ENCODE measurements around the gene VGLL1.

The VGLL1 gene

DNA sequence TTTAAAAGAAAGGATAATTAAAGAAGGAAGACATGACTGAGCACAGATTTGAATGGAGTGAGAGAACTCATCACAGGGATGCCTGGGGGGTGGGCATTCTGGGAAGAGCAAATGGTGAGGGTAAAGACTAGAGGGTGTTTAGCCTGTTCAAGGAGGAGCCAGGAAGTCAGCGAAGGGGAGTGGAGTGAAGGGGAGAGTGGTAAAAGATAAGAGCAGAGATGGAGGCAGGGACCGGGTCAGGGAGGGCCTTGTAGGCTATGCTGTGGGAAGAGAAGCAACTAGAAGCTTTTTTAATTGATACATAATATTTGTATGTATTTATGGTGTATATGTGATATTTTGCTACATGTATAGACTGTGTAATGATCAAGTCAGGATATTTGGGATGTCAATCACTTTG is 2.2 kb upstream of the VGLL1 start:
- Mint-ChIP-seq H3K27ac (no peak overlapping the region), H3K36me3 (no peaks in the 10 kb centered on the region), H3K4me1 (no peaks in the 10 kb centered on the region), H3K9me3 (no peaks in the 10 kb centered on the region), H3K4me3 (no peak overlapping the region), H3K27me3 (peaks cover 5 to 13% of the 10 kb centered on the region in 2 donors)
- no peak for ATAC-seq (replicated peaks)
- DNase-seq: no peak

- no peak overlapping the region for H3K27ac Mint-ChIP-seq
- no peaks in the 10 kb centered on the region for H3K9me3 Mint-ChIP-seq
- no peaks in the 10 kb centered on the region for H3K36me3 Mint-ChIP-seq
- ATAC-seq (replicated peaks): no peak
- H3K27me3 Mint-ChIP-seq: peaks cover 4 to 5% of the 10 kb centered on the region in 2 donors
- no peaks in the 10 kb centered on the region for H3K4me1 Mint-ChIP-seq
- no peak for DNase-seq
- no peak overlapping the region for H3K4me3 Mint-ChIP-seq
Observed at GRCh38 chrX:136534131-136534530, 2.1 kb downstream of the VGLL1 start.

DNA sequence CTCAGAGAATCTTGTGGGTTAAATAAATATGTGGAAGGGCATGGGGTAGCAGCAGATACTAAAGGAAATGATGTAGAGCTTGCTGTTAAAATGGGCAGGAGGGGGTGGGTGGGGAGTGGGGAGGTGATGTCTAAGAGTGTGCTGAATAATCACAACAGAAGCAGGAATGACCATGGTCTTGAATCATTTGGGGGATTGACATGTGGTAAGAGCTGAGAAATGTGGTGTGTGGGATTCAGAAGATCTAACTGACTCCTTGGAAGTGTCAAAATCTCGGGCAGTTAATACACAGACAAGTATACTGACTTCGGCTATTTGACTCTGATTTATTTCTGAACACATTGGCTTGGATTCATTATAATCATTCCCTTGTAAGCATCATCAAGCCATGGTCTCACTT is 6.8 kb downstream of the VGLL1 start:
- DNase-seq (no peak), ATAC-seq (replicated peaks) (no peak)
- Mint-ChIP-seq H3K9me3 (no peaks in the 10 kb centered on the region), H3K27ac (no peak overlapping the region), H3K36me3 (no peaks in the 10 kb centered on the region), H3K27me3 (peaks cover 0 to 18% of the 10 kb centered on the region in 2 donors), H3K4me3 (no peak overlapping the region), H3K4me1 (no peaks in the 10 kb centered on the region)

- H3K36me3 Mint-ChIP-seq: no peaks in the 10 kb centered on the region
- H3K4me1 Mint-ChIP-seq: no peaks in the 10 kb centered on the region
- no peaks in the 10 kb centered on the region for H3K9me3 Mint-ChIP-seq
- ATAC-seq (replicated peaks) (no peak), DNase-seq (no peak)
- H3K4me3 Mint-ChIP-seq: no peak overlapping the region
- H3K27ac Mint-ChIP-seq: no peak overlapping the region
- H3K27me3 Mint-ChIP-seq: peaks cover 0 to 18% of the 10 kb centered on the region in 2 donors
Observed at GRCh38 chrX:136540226-136540625, 8.2 kb downstream of the VGLL1 start.

DNA sequence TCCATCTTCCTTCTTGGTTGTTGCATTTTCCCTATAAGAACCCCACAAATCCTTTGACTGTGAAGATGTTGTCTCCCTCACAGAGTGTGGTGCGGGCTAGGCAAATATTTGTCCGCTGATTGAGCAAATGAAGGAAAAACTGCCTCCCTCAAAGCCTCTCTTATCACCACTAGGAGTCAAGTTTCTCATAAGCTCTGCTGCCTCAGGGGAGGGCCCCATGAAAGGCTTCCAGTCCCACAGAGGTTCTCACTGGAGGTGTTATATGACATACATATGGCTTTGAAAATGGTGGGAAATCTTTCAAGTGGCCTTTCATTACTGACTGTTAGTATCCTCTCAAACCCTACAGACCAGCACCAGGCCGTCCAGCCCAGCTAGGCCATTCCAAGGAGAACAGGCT is 9.3 kb downstream of the VGLL1 start:
- Mint-ChIP-seq H3K9me3 (no peaks in the 10 kb centered on the region), H3K4me1 (no peaks in the 10 kb centered on the region), H3K36me3 (no peaks in the 10 kb centered on the region), H3K27me3 (peaks cover 0 to 17% of the 10 kb centered on the region in 2 donors), H3K4me3 (no peak overlapping the region), H3K27ac (no peak overlapping the region)
- no peak for ATAC-seq (replicated peaks)
- no peak for DNase-seq

DNA sequence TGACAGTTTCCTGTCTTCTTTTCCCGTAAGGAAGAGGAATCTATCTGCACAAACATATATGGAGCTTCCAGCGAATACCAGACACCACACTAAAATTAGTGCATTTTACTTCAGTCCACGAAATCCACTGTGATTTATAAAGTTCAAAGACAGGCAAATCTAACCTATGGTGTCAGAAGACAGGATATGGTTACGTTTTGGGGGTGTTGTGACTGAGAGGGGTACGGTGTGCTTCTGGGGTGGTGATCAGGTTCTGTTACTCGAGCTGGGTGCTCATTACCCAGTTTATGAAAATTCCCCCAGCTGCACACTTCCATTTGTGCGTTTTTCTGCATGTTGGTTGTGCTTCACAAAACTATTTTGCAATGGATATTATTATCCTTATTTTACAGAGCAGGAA is 10.3 kb downstream of the VGLL1 start:
- H3K27me3 Mint-ChIP-seq: peaks cover 0 to 14% of the 10 kb centered on the region in 2 donors
- no peak for DNase-seq
- H3K27ac Mint-ChIP-seq: no peak overlapping the region
- no peaks in the 10 kb centered on the region for H3K36me3 Mint-ChIP-seq
- H3K4me3 Mint-ChIP-seq: no peak overlapping the region
- no peaks in the 10 kb centered on the region for H3K9me3 Mint-ChIP-seq
- no peak for ATAC-seq (replicated peaks)
- no peaks in the 10 kb centered on the region for H3K4me1 Mint-ChIP-seq

DNA sequence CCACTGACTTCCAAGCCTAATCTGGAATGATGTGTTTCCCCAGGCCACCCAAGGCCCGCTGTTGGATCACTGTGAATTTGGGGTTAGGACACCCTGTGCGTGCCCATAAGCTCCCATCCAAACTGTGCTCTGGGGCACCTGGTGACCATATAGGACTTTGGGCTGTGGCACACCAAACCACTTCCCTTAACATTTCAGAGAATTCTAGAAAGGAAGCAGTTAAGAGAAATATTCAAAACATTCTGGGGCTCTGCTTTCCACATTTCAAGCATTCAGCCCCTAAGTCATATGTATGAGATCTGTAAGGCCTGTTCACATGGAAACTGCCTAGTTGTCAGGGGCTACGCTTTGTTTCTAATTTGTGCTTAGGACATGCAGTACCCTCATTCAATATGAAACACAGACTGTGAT is 14.4 kb downstream of the VGLL1 start:
- Mint-ChIP-seq H3K4me1 (no peaks in the 10 kb centered on the region), H3K27ac (no peak overlapping the region), H3K9me3 (no peaks in the 10 kb centered on the region), H3K36me3 (no peaks in the 10 kb centered on the region), H3K4me3 (no peak overlapping the region), H3K27me3 (peaks cover 0 to 4% of the 10 kb centered on the region in 2 donors)
- no peak for ATAC-seq (replicated peaks)
- DNase-seq: no peak

DNA sequence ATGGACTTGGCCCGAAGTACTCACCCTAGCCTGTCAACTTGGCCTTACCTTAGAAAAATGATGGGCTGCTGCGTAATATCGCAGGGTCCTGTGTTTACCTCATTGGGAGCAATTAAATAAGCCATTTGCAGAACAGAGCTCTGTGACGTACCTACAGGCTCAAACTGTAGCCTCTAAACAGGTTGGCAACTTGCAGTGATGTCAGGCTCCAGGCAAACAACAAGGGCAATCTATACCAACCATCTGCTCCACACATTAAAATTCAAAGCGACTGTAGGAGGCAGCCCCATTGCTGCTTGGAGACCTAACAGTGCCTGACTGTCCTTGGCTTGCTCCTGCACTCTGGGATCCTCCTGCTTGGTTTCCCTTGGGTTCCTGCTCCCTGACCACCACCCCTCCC is 17.2 kb downstream of the VGLL1 start:
- ATAC-seq (replicated peaks) (no peak), DNase-seq (no peak)
- Mint-ChIP-seq H3K27ac (no peak overlapping the region), H3K4me1 (no peaks in the 10 kb centered on the region), H3K36me3 (no peaks in the 10 kb centered on the region), H3K9me3 (no peaks in the 10 kb centered on the region), H3K27me3 (no peaks in the 10 kb centered on the region), H3K4me3 (no peak overlapping the region)

- Mint-ChIP-seq H3K4me1 (no peaks in the 10 kb centered on the region), H3K4me3 (no peak overlapping the region), H3K36me3 (no peaks in the 10 kb centered on the region), H3K27me3 (no peaks in the 10 kb centered on the region), H3K27ac (no peak overlapping the region), H3K9me3 (no peaks in the 10 kb centered on the region)
- DNase-seq: no peak
- no peak for ATAC-seq (replicated peaks)
Observed at GRCh38 chrX:136551410-136551809, 19.4 kb downstream of the VGLL1 start.

DNA sequence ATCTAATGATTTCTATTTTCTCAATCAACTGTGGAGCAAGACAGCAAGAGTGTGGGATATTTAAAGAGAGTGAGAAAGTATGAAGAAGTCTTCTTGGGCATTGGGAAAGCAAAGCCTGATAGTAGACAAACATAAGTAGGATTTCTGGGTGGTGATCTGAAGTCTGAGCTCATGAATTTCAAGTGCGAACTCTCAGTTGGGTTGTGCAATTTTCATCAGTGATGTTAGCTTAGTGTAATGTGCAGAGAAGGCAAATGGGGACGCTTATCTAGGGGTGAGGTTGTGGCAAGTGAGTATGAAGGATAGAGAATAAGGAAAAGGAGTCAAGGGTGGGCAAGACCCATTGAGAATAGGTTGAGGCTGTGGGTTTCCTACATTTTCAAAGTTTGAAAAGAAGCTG is 23.7 kb downstream of the VGLL1 start:
- H3K4me3 Mint-ChIP-seq: no peak overlapping the region
- no peaks in the 10 kb centered on the region for H3K9me3 Mint-ChIP-seq
- no peaks in the 10 kb centered on the region for H3K27me3 Mint-ChIP-seq
- no peak overlapping the region for H3K27ac Mint-ChIP-seq
- H3K36me3 Mint-ChIP-seq: no peaks in the 10 kb centered on the region
- no peaks in the 10 kb centered on the region for H3K4me1 Mint-ChIP-seq
- ATAC-seq (replicated peaks) (no peak), DNase-seq (no peak)

DNA sequence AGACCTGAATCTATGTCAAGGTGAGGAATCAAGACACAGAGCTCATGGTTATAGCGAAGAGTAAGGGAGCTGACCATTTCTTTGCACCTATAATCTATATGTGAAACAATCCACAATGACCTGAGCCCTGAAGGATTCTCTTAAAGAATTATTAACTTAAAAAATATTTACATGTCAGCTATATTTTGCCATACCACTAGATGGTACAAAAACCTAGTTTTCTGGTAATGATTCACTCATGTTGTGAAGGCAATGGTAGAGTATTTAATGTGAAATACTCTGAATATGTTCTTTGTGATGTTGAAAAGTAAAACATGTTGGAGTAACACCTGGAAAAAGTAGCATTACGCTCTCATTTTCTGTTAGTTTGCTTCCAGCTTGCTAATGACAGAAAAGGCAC is 40.0 kb downstream of the VGLL1 start:
- no peak for DNase-seq
- H3K9me3 Mint-ChIP-seq: no peaks in the 10 kb centered on the region
- H3K27ac Mint-ChIP-seq: no peak overlapping the region
- H3K36me3 Mint-ChIP-seq: no peaks in the 10 kb centered on the region
- H3K27me3 Mint-ChIP-seq: no peaks in the 10 kb centered on the region
- ATAC-seq (replicated peaks): no peak
- H3K4me1 Mint-ChIP-seq: no peaks in the 10 kb centered on the region
- H3K4me3 Mint-ChIP-seq: no peak overlapping the region

- Mint-ChIP-seq H3K4me1 (peaks cover 0 to 2% of the 10 kb centered on the region in 2 donors), H3K27me3 (peaks cover 4 to 8% of the 10 kb centered on the region in 2 donors), H3K27ac (no peak overlapping the region), H3K9me3 (no peaks in the 10 kb centered on the region), H3K36me3 (no peaks in the 10 kb centered on the region), H3K4me3 (no peak overlapping the region)
- no peak for ATAC-seq (replicated peaks)
- DNase-seq: no peak
Observed at GRCh38 chrX:136574548-136574947, 42.5 kb downstream of the VGLL1 start.

- H3K27ac Mint-ChIP-seq: no peak overlapping the region
- no peak overlapping the region for H3K4me3 Mint-ChIP-seq
- DNase-seq (peak; percentile 17), ATAC-seq (replicated peaks) (peak; percentile 87 to 99)
- no peaks in the 10 kb centered on the region for H3K9me3 Mint-ChIP-seq
- H3K4me1 Mint-ChIP-seq: peaks cover 0 to 2% of the 10 kb centered on the region in 2 donors
- H3K27me3 Mint-ChIP-seq: peaks cover 8 to 14% of the 10 kb centered on the region in 2 donors
- H3K36me3 Mint-ChIP-seq: no peaks in the 10 kb centered on the region
Observed at GRCh38 chrX:136577552-136577951, 45.5 kb downstream of the VGLL1 start.

DNA sequence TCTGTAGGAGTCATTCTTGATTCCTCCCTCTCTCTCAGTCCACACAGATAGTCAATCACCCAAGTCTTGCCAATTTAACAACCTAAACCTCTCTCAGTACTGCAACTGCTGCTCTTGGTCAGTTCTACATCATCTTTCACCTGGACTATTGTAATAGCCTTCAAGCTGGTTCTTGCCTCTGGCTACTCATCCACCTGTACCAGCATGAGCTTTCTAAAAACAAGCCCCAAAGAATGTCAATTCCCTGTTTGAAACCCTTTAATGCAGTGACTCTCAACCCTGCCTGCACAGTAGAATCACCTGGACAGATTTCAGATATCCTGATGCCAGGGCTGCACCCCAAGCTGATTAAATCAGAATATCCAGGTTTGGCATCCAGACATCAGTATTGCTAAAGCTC is 48.3 kb downstream of the VGLL1 start:
- Mint-ChIP-seq H3K27me3 (peaks cover 8 to 15% of the 10 kb centered on the region in 2 donors), H3K4me1 (peaks cover 10 to 13% of the 10 kb centered on the region in 2 donors), H3K27ac (no peak overlapping the region), H3K36me3 (no peaks in the 10 kb centered on the region), H3K9me3 (no peaks in the 10 kb centered on the region), H3K4me3 (no peak overlapping the region)
- DNase-seq (no peak), ATAC-seq (replicated peaks) (no peak)

GRCh38 chrX:136582624-136583023 is 50.6 kb downstream of the VGLL1 start:
- Mint-ChIP-seq H3K4me3 (no peak overlapping the region), H3K27me3 (peaks cover 8 to 24% of the 10 kb centered on the region in 2 donors), H3K27ac (no peak overlapping the region), H3K9me3 (no peaks in the 10 kb centered on the region), H3K4me1 (peaks cover 14 to 22% of the 10 kb centered on the region in 2 donors), H3K36me3 (no peaks in the 10 kb centered on the region)
- no peak for DNase-seq
- no peak for ATAC-seq (replicated peaks)

DNA sequence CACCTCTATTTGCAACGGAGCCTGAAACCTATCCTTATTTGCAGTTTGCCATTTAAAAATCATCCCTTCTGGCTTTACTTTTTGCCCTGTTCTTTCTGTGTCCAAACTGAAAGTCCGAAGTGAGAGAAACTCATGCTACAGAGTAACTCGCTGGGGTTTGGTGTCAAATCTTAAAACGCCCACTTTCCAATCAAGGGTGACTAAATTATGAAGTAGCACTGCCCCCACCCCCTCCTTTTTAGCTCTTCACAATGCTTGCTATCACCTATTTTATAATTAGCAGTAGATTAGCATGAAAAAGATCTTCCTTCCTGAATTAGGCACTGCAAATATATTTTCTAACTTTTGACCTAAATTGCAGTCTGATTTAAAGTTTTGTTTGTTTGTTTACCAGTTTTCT is 52.5 kb downstream of the VGLL1 start:
- Mint-ChIP-seq H3K36me3 (no peaks in the 10 kb centered on the region), H3K4me3 (peak overlapping the region in 1 of 2 donors; percentile 16), H3K27ac (no peak overlapping the region), H3K27me3 (peaks cover under 1 to 19% of the 10 kb centered on the region in 2 donors), H3K4me1 (peaks cover 15 to 22% of the 10 kb centered on the region in 2 donors), H3K9me3 (no peaks in the 10 kb centered on the region)
- DNase-seq (no peak), ATAC-seq (replicated peaks) (peak in 1 of 2 donors; percentile 27)

All from stimulated activated naive B cell treated with anti-CD40 and anti-IgM and Interleukin-4, amounts not matched to agents 10 μg/mL and 1 μg/mL and 100 μg/mL, for 72 hours (primary cell).